ENCODE measurements around the gene AGBL3. TPM values are rescaled to one million over a fixed set of nuclear protein-coding genes. Genes with fewer than 3 reads are reported as not detected.

AGBL3 gene
- total and polyA plus RNA-seq, 9 of the 15 experiments (the other 6 are each of a cell fraction or from before 2014, with no cell fraction given): 0.54 to 2.9 (median 1.7) TPM

GRCh38 chr7:135160858-135161653, 174.7 kb downstream of the AGBL3 start (continued):
- TF ChIP-seq UBTF (IDR thresholded peaks at IDR 0.05; ENCODE audit: borderline replicate concordance in 1 of 2, low read depth in 2 of 2, low read length in 2 of 2) (no peak), PKNOX1 (IDR thresholded peaks at IDR 0.05) (no peak), ZFP1 (CRISPR knock-in tag; IDR thresholded peaks at IDR 0.05) (no peak; the same call in 1 of the 2 replicates), ZNF57 (CRISPR knock-in tag; IDR thresholded peaks at IDR 0.05) (no peak), SIX5 (IDR thresholded peaks at IDR 0.05; ENCODE audit: borderline replicate concordance in 1 of 2, insufficient read depth in 1 of 2, low read depth in 1 of 2, low read length in 2 of 2) (no peak), EGR1 (conservative IDR thresholded peaks at IDR 0.05) (no peak), PHB (CRISPR knock-in tag; IDR thresholded peaks at IDR 0.05) (0 out of 2 replicates have a peak, but pooled peaks have one; percentile 33), WHSC1 (IDR thresholded peaks at IDR 0.05; ENCODE audit: low read length) (no peak), NFIC (IDR thresholded peaks at IDR 0.05) (no peak), HES1 (IDR thresholded peaks at IDR 0.05; ENCODE audit: low read depth) (no peak; the same call in 1 of the 2 replicates), EWSR1 (IDR thresholded peaks at IDR 0.05; ENCODE audit: borderline replicate concordance, low read depth, partially characterized antibody) (no peak), TCFL5 (CRISPR knock-in tag; conservative IDR thresholded peaks at IDR 0.05) (no peak), ZNF444 (CRISPR knock-in tag; IDR thresholded peaks at IDR 0.05) (no peak), ZNF263 (CRISPR knock-in tag; IDR thresholded peaks at IDR 0.05; ENCODE audit: borderline replicate concordance) (no peak)
